HG03060 (cell line): ENCODE results near the gene MBD3L1.

Experiments
- ATAC-seq: cut with Tn5 transposase; IDR thresholded peaks from one replicate; pipeline ENCODE4 v1.9.1; 2021; ENCODE audit warnings: low read depth, moderate number of reproducible peaks; ENCODE audit not compliant: unreplicated experiment

MBD3L1 gene

GRCh38 chr19:8832132-8833021 lies at the start of gene MBD3L1, which contains the start of gene ZNF558:
TSS of gene MBD3L1 (plus strand) at chr19:8832377. CDS start at chr19:8842679, 10,302 bp downstream.
TSS of gene ZNF558 (minus strand) at chr19:8832304. CDS start at chr19:8822659, 9,645 bp downstream.
- peak; percentile 80 for ATAC-seq

GRCh38 chr19:8794823-8795222 lies 37.4 kb upstream of the MBD3L1 start:
- no peak for ATAC-seq

- ATAC-seq, result no peak
These were observed 25.5 kb upstream of the MBD3L1 start for GRCh38 chr19:8806661-8807060.

GRCh38 chr19:8811315-8812172 lies 20.6 kb upstream of the MBD3L1 start:
- ATAC-seq, result no peak

- ATAC-seq, result no peak
These were observed 18.0 kb upstream of the MBD3L1 start for GRCh38 chr19:8814176-8814575.

GRCh38 chr19:8815780-8816179 lies 16.4 kb upstream of the MBD3L1 start:
- no peak for ATAC-seq

GRCh38 chr19:8820234-8820633 lies 11.9 kb upstream of the MBD3L1 start:
- no peak for ATAC-seq

GRCh38 chr19:8821748-8822241 lies 10.4 kb upstream of the MBD3L1 start:
- ATAC-seq, result no peak

GRCh38 chr19:8826371-8826770 lies 5.8 kb upstream of the MBD3L1 start:
- no peak for ATAC-seq

- no peak for ATAC-seq
These were observed 4.9 kb upstream of the MBD3L1 start for GRCh38 chr19:8827277-8827676.

- ATAC-seq, result no peak
These were observed 804 bp upstream of the MBD3L1 start for GRCh38 chr19:8831373-8831772.

GRCh38 chr19:8831832-8832131 lies 395 bp upstream of the MBD3L1 start:
- ATAC-seq, result no peak

- no peak for ATAC-seq
These were observed 3.3 kb downstream of the MBD3L1 start for GRCh38 chr19:8835446-8835845.

GRCh38 chr19:8835877-8836276 lies 3.7 kb downstream of the MBD3L1 start:
- ATAC-seq, result no peak

- ATAC-seq, result no peak
These were observed 8.5 kb downstream of the MBD3L1 start for GRCh38 chr19:8840708-8841107.

GRCh38 chr19:8846819-8847218 lies 14.6 kb downstream of the MBD3L1 start:
- ATAC-seq, result no peak

GRCh38 chr19:8849232-8849631 lies 17.1 kb downstream of the MBD3L1 start:
- ATAC-seq, result no peak

- ATAC-seq, result no peak
These were observed 18.3 kb downstream of the MBD3L1 start for GRCh38 chr19:8850488-8850887.

GRCh38 chr19:8858260-8858659 lies 26.1 kb downstream of the MBD3L1 start:
- ATAC-seq, result no peak

GRCh38 chr19:8866344-8866743 lies 34.2 kb downstream of the MBD3L1 start:
- no peak for ATAC-seq
